ENCODE data around the gene SMPD1. TPM values are rescaled to one million over a fixed set of nuclear protein-coding genes. Genes with fewer than 3 reads are reported as not detected.
"Not testable (repeated sequence)": the region's sequence is repeated elsewhere in the genome, so short reads cannot be mapped to it uniquely, and the experiment has no call there.

The SMPD1 gene
- total RNA-seq, 1 donor from 2014 or later = 48.6 TPM

- TF ChIP-seq, protein P1, sequence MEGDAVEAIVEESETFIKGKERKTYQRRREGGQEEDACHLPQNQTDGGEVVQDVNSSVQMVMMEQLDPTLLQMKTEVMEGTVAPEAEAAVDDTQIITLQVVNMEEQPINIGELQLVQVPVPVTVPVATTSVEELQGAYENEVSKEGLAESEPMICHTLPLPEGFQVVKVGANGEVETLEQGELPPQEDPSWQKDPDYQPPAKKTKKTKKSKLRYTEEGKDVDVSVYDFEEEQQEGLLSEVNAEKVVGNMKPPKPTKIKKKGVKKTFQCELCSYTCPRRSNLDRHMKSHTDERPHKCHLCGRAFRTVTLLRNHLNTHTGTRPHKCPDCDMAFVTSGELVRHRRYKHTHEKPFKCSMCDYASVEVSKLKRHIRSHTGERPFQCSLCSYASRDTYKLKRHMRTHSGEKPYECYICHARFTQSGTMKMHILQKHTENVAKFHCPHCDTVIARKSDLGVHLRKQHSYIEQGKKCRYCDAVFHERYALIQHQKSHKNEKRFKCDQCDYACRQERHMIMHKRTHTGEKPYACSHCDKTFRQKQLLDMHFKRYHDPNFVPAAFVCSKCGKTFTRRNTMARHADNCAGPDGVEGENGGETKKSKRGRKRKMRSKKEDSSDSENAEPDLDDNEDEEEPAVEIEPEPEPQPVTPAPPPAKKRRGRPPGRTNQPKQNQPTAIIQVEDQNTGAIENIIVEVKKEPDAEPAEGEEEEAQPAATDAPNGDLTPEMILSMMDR (IDR thresholded peaks at IDR 0.05) = no peak
- no peak for DNase-seq (ENCODE audit: low spot score in 2 of 2)
- H3K36me3 ChIP-seq = peaks cover 23 to 27% of the 10 kb centered on the region in 2 donors
- intact Hi-C loops (cut with DNase I) = loop anchor here (2.0 to 5.0 kb wide), 4 partner anchors 81 to 291 kb away; partner anchors contain the start of genes ILK, MRPL17, RRP8 and TRIM3
- peak overlapping the region; percentile 89 to 96 for H3K4me3 ChIP-seq
- H3K4me1 ChIP-seq = peaks cover 9 to 14% of the 10 kb centered on the region in 2 donors
- H3K27me3 ChIP-seq = no peaks in the 10 kb centered on the region
- H3K27ac ChIP-seq = peak overlapping the region in 1 of 2 donors; percentile 95
- H3K9me3 ChIP-seq = no peaks in the 10 kb centered on the region
These were observed 1.4 kb downstream of the SMPD1 start for GRCh38 chr11:6391537-6392134.

DNA sequence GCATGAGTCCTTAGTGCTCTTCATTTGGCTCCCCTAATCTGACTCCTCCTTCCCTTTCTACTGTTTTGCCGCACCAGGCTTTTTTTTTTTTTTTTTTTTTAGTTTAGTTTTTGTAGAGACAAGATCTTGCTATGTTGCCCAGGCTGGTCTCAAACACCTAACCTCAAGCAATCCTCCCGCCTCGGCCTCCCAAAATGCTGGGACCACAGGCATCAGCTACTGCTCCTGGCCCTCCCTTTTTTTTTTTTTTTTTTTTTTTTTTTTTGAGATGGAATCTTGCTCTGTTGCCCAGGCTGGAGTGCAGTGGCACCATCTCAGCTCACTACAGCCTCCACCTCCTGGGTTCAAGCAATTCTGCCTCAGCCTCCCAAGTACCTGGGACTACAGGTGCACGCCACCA is 2.0 kb downstream of the SMPD1 start:
- not testable (repeated sequence) for H3K4me3 ChIP-seq; H3K27ac ChIP-seq; DNase-seq (ENCODE audit: low spot score in 2 of 2); H3K27me3 ChIP-seq; H3K9me3 ChIP-seq
- Histone ChIP-seq H3K36me3 (peaks cover 23 to 27% of the 10 kb centered on the region in 2 donors), H3K4me1 (peaks cover 9 to 14% of the 10 kb centered on the region in 2 donors)
- intact Hi-C loops (cut with DNase I) = loop anchor here (5.0 kb wide), 3 partner anchors 115 to 290 kb away; partner anchors contain the start of genes ILK, MRPL17 and RRP8

- Histone ChIP-seq H3K27me3 (no peaks in the 10 kb centered on the region), H3K27ac (no peak overlapping the region), H3K9me3 (no peaks in the 10 kb centered on the region), H3K36me3 (peaks cover 28 to 36% of the 10 kb centered on the region in 2 donors), H3K4me3 (no peak overlapping the region), H3K4me1 (peaks cover 9 to 19% of the 10 kb centered on the region in 2 donors)
- no peak for DNase-seq (ENCODE audit: low spot score in 2 of 2)
- TF ChIP-seq, protein P1 (IDR thresholded peaks at IDR 0.05) = no peak
- intact Hi-C loops (cut with DNase I) = loop anchor here (5.0 kb wide), 3 partner anchors 113 to 288 kb away; partner anchors contain the start of genes ILK, MRPL17 and RRP8
These were observed 3.9 kb downstream of the SMPD1 start for GRCh38 chr11:6393989-6394670.

DNA sequence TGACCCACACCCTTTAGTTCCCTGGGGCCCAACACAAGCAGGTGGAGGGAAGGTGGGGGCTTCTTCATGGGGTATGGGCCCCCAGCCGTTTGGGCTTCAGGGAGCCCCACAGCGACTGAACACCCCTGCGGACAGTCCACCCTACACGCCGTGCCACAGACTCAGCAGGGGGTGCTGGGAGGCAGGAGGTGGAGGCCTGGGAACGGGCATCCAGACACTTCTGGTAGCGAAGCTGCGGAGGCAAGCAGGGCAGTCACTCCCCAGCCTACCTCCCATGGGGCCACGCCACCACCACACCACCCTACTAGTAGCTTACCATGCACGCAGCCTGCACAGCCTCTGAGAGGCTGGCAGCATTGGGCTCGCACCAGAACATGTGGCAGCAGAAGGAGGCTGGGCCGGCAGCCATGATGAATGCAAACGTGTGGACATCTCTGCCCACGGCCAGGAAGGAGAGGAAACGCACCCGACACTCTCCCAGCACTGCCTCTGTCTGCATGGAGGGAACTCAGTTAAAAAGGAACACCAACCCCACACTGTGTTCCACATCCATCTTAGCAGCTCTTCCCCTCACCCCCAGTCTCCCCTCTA is 5.3 kb downstream of the SMPD1 start:
- TF ChIP-seq, protein P1 (IDR thresholded peaks at IDR 0.05) = no peak
- Histone ChIP-seq H3K4me1 (peaks cover 9 to 14% of the 10 kb centered on the region in 2 donors), H3K36me3 (peaks cover 29 to 51% of the 10 kb centered on the region in 2 donors), H3K27ac (no peak overlapping the region), H3K27me3 (no peaks in the 10 kb centered on the region), H3K4me3 (no peak overlapping the region), H3K9me3 (no peaks in the 10 kb centered on the region)
- intact Hi-C loops (cut with DNase I) = no loop called here
- DNase-seq (ENCODE audit: low spot score in 2 of 2) = no peak

GRCh38 chr11:6397156-6397555 is 6.9 kb downstream of the SMPD1 start:
- Histone ChIP-seq H3K27ac (peak overlapping the region in 1 of 2 donors; percentile 46), H3K4me3 (no peak overlapping the region), H3K27me3 (no peaks in the 10 kb centered on the region), H3K36me3 (peaks cover 41 to 67% of the 10 kb centered on the region in 2 donors), H3K4me1 (peaks cover 0 to 5% of the 10 kb centered on the region in 2 donors), H3K9me3 (no peaks in the 10 kb centered on the region)
- TF ChIP-seq, protein P1 (IDR thresholded peaks at IDR 0.05) = no peak
- intact Hi-C loops (cut with DNase I) = no loop called here
- no peak for DNase-seq (ENCODE audit: low spot score in 2 of 2)

GRCh38 chr11:6397636-6398035 is 7.4 kb downstream of the SMPD1 start:
- H3K27me3 ChIP-seq = no peaks in the 10 kb centered on the region
- no peaks in the 10 kb centered on the region for H3K9me3 ChIP-seq
- peaks cover 44 to 71% of the 10 kb centered on the region in 2 donors for H3K36me3 ChIP-seq
- intact Hi-C loops (cut with DNase I) = no loop called here
- TF ChIP-seq, protein P1 (IDR thresholded peaks at IDR 0.05) = no peak
- no peak overlapping the region for H3K4me3 ChIP-seq
- H3K27ac ChIP-seq = peak overlapping the region in 1 of 2 donors; percentile 46
- no peak for DNase-seq (ENCODE audit: low spot score in 2 of 2)
- peaks cover 0 to 5% of the 10 kb centered on the region in 2 donors for H3K4me1 ChIP-seq

All from ascending aorta (tissue), 2 donors.